ENCODE measurements around the gene SMYD5. TPM values are rescaled to one million over a fixed set of nuclear protein-coding genes. Genes with fewer than 3 reads are reported as not detected.

SMYD5 gene
- polyA plus RNA-seq (2012; rRNA removed): 21.4 and 22.2 TPM in 2 replicates
- 12.1 and 16.2 TPM in 2 replicates for polyA plus RNA-seq (2012; cell fraction: cytosol; rRNA removed)
- 63.9 and 65.0 TPM in 2 replicates for polyA plus RNA-seq (2012; cell fraction: nucleus; rRNA removed)

- Histone ChIP-seq H3K27ac (ENCODE audit: low read depth in 2 of 2, low read length in 1 of 2) (peak within 1 kb of the TSS; percentile 53 to 63), H3K9ac (peak within 1 kb of the TSS; percentile 78), H2AFZ (ENCODE audit: low read depth) (peak within 1 kb of the TSS; percentile 72), H3K79me2 (ENCODE audit: insufficient read depth) (peaks cover 38% of the 10 kb centered on the region), H3F3A (replicated peaks; ENCODE audit: insufficient read depth) (peaks cover 18% of the 10 kb centered on the region), H3K4me1 (ENCODE audit: control insufficient read depth in 1 of 2, insufficient read depth in 2 of 2, low read depth in 1 of 2, low read length in 1 of 2) (peaks cover 3 to 17% of the 10 kb centered on the region in 2 experiments; a peak in 2 of 4 replicates), H3K9me2 (no peaks in the 10 kb centered on the region), H3K4me3 (ENCODE audit: low read depth in 2 of 2, low read length in 1 of 2) (peak within 1 kb of the TSS; percentile 77), H4K20me1 (ENCODE audit: insufficient read depth) (no peaks in the 10 kb centered on the region), H3K9me3 (no peaks in the 10 kb centered on the region), H3K27me3 (ENCODE audit: insufficient read depth) (no peaks in the 10 kb centered on the region), H3K36me3 (replicated peaks in 1 of 2; ENCODE audit: control insufficient read depth in 1 of 2, insufficient read depth in 2 of 2, low read length in 1 of 2) (no peaks in the 10 kb centered on the region), H3K4me2 (peak within 1 kb of the TSS; percentile 88)
- POLR2A ChIA-PET: interaction anchor here (2.4 kb wide), 1 partner anchor 20 kb away, joined by 8 read pairs; the partner anchor contains the start of gene CCT7
- 2% methylated on average over 11 of the region's 64 CpGs for WGBS (ENCODE audit: low lambda C conversion rate)
- CTCF ChIA-PET: interaction anchor here (0.8 to 8.6 kb wide), 7 partner anchors 14 to 59 kb away, joined by 3 to 74 read pairs (median 4); partner anchors contain the start of genes CCT7 and PRADC1
- DNase-seq: peak; percentile 94
- TF ChIP-seq NRF1 (IDR thresholded peaks at IDR 0.05; ENCODE audit: low read depth, low read length): peak; percentile 47; the same call in 1 of the 2 replicates
- no peak for TF ChIP-seq FOXJ3 (CRISPR knock-in tag; IDR thresholded peaks at IDR 0.05)
- TF ChIP-seq IRF3 (IDR thresholded peaks at IDR 0.05; ENCODE audit: low read depth, low read length): no peak
- peak; percentile 98 for TF ChIP-seq YY1 (IDR thresholded peaks at IDR 0.05; ENCODE audit: low read depth)
- TF ChIP-seq PBX3 (IDR thresholded peaks at IDR 0.05): no peak
- TF ChIP-seq TAF1 (IDR thresholded peaks at IDR 0.05; ENCODE audit: borderline replicate concordance, low read depth, low read length): peak; percentile 63; the same call in 1 of the 2 replicates
- peak; percentile 71 for TF ChIP-seq CHD2 (IDR thresholded peaks at IDR 0.05; ENCODE audit: low read length, partially characterized antibody)
- TF ChIP-seq RFX5 (IDR thresholded peaks at IDR 0.05; ENCODE audit: low read length): peak; percentile 20; the same call in 1 of the 2 replicates
- TF ChIP-seq NFIC (IDR thresholded peaks at IDR 0.05; ENCODE audit: borderline replicate concordance): no peak
- TF ChIP-seq EZH2phosphoT487 (IDR thresholded peaks at IDR 0.05; ENCODE audit: borderline replicate concordance, low read depth): no peak
- peak; percentile 90 for TF ChIP-seq SIN3A (IDR thresholded peaks at IDR 0.05; ENCODE audit: borderline replicate concordance, low read depth, low read length)
- peak; percentile 80 for TF ChIP-seq ZBTB33 (IDR thresholded peaks at IDR 0.05; ENCODE audit: borderline replicate concordance, low read depth)
- TF ChIP-seq MAX (IDR thresholded peaks at IDR 0.05; ENCODE audit: low read depth): peak; percentile 97
- TF ChIP-seq MXI1 (IDR thresholded peaks at IDR 0.05; ENCODE audit: low read depth, low read length): peak; percentile 99
- TF ChIP-seq REST (IDR thresholded peaks at IDR 0.05; ENCODE audit: low read depth, low read length): 0 out of 2 replicates have a peak, but pooled peaks have one; percentile 0
- TF ChIP-seq GATA2 (CRISPR knock-in tag; IDR thresholded peaks at IDR 0.05): no peak
- no peak for TF ChIP-seq TEAD4 (IDR thresholded peaks at IDR 0.05; ENCODE audit: borderline replicate concordance, insufficient read depth)
- no peak for TF ChIP-seq RXRA (IDR thresholded peaks at IDR 0.05; ENCODE audit: borderline replicate concordance, low read depth)
- no peak for TF ChIP-seq USF1 (IDR thresholded peaks at IDR 0.05; ENCODE audit: borderline replicate concordance, low read depth)
- TF ChIP-seq FOXM1 (IDR thresholded peaks at IDR 0.05; ENCODE audit: low read depth): no peak
- TF ChIP-seq POLR2AphosphoS5 (IDR thresholded peaks at IDR 0.05; ENCODE audit: low read depth, low read length): peak; percentile 80
- TF ChIP-seq FOSL2 (IDR thresholded peaks at IDR 0.05; ENCODE audit: borderline replicate concordance, low read depth): no peak
Measured at GRCh38 chr2:73214120-73215035, at the start of gene SMYD5. Gene SMYD5, plus strand, starts transcription at chr2:73214245. Its CDS starts 22 bp downstream, at chr2:73214267.

Measured in SK-N-SH (cell line).